Prostate gland (tissue), 2 donors: ENCODE measurements around the gene GRIK3. TPM values are rescaled to one million over a fixed set of nuclear protein-coding genes. Genes with fewer than 3 reads are reported as not detected.

Source experiments
- DNase-seq: peaks from one replicate; pipeline ENCODE4 v3.0.0-alpha.2; 2019; ENCODE audit warnings: low spot score
- H3K27ac ChIP-seq, 2 donors: fragments of 200-600 bp; sonication (generic); 2 replicates each; pipeline ENCODE4 v1.5.1; 2017 to 2019
- H3K27me3 ChIP-seq: fragments of 200-600 bp; sonication (generic); replicated peaks from 2 replicates; pipeline ENCODE4 v1.5.1; 2019; ENCODE audit not compliant: insufficient read depth
- H3K36me3 ChIP-seq, 2 donors: fragments of 200-600 bp; sonication (generic); 1 replicate in 1 of 2; 2 replicates in 1 of 2; pipeline versions ENCODE4 v1.5.1 to v1.8.1; 2017 to 2019
- H3K4me1 ChIP-seq: fragments of 200-600 bp; sonication (generic); replicated peaks from 2 replicates; pipeline ENCODE4 v1.5.1; 2019
- H3K4me3 ChIP-seq, 2 donors: fragments of 200-600 bp; sonication (generic); 2 replicates each; pipeline ENCODE4 v1.5.1; 2017 to 2019
- H3K9me3 ChIP-seq: fragments of 200-600 bp; sonication (generic); 2 replicates; pipeline ENCODE4 v1.5.1; 2017
- POLR2A ChIP-seq: fragments of 450-650 bp; IDR thresholded peaks from one replicate; pipeline ENCODE4 v1.6.1; 2016; ENCODE audit warnings: antibody characterized with exemption, mild to moderate bottlenecking
- POLR2AphosphoS5 ChIP-seq: sonication (generic); formaldehyde crosslinking; IDR thresholded peaks from one replicate; pipeline ENCODE4 v1.6.1; 2017; ENCODE audit warnings: antibody characterized with exemption
- WGBS: methylation state at CpG from one replicate; pipeline ENCODE4 v1.1.5; 2018; 5-methylcytosine and 5-hydroxymethylcytosine counted together
- intact Hi-C: fragments of 100-400 bp; cut with DNase I; formaldehyde crosslinking; loops from one replicate; pipeline ENCODE4 v1.14.2; 2022
- total RNA-seq, 2 donors: library from RNA; depleted of rRNA; stranded (reverse); fragments of >200 nt; gene quantifications; one replicate each; pipeline ENCODE4 v1.1.0, GENCODE V29; 2016
- TF ChIP-seq, protein P1 (sequence below), 4 experiments: fragments of 200-600 bp in 2 of 4; fragments of 450-650 bp in 2 of 4; sonication (generic) in 2 of 4; IDR thresholded peaks; 1 replicate in 3 of 4; 2 replicates in 1 of 4; pipeline ENCODE4 v1.5.1; 2016 to 2019; ENCODE audit warnings: antibody characterized with exemption in 4 of 4, mild to moderate bottlenecking in 2 of 4, moderate library complexity in 2 of 4

The GRIK3 gene
- total RNA-seq, 2 donors from 2014 or later = 0.36 to 5.9 TPM

DNA sequence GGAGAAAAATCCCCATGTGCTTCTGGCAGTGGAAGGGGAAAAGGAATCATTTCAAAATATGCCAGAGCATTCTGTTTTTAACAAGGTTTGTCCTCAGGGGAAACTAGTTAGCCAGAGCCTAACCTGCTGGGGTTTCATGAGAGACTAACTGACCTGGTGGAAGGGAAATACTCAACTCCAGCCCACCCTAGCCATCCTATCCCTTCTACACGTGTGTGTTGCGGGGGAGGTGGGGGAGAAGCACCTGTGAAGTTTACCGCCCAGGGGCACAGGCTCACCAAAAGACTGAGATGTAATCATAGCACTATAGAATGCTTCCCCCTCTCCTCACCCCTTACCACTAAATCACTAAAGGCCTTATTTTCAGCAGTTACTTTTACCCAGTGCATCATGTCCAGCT lies 139.5 kb downstream of the GRIK3 start:
- Histone ChIP-seq H3K9me3 (no peaks in the 10 kb centered on the region), H3K36me3 (no peaks in the 10 kb centered on the region), H3K4me1 (no peaks in the 10 kb centered on the region), H3K4me3 (no peak overlapping the region), H3K27ac (no peak overlapping the region), H3K27me3 (no peaks in the 10 kb centered on the region)
- TF ChIP-seq, protein P1, sequence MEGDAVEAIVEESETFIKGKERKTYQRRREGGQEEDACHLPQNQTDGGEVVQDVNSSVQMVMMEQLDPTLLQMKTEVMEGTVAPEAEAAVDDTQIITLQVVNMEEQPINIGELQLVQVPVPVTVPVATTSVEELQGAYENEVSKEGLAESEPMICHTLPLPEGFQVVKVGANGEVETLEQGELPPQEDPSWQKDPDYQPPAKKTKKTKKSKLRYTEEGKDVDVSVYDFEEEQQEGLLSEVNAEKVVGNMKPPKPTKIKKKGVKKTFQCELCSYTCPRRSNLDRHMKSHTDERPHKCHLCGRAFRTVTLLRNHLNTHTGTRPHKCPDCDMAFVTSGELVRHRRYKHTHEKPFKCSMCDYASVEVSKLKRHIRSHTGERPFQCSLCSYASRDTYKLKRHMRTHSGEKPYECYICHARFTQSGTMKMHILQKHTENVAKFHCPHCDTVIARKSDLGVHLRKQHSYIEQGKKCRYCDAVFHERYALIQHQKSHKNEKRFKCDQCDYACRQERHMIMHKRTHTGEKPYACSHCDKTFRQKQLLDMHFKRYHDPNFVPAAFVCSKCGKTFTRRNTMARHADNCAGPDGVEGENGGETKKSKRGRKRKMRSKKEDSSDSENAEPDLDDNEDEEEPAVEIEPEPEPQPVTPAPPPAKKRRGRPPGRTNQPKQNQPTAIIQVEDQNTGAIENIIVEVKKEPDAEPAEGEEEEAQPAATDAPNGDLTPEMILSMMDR (IDR thresholded peaks at IDR 0.05) = no peak
- TF ChIP-seq POLR2A = no peak
- no peak for TF ChIP-seq POLR2AphosphoS5
- 50% methylated on average over 3 of the region's 3 CpGs for WGBS
- intact Hi-C loops = no loop called here
- DNase-seq = no peak

DNA sequence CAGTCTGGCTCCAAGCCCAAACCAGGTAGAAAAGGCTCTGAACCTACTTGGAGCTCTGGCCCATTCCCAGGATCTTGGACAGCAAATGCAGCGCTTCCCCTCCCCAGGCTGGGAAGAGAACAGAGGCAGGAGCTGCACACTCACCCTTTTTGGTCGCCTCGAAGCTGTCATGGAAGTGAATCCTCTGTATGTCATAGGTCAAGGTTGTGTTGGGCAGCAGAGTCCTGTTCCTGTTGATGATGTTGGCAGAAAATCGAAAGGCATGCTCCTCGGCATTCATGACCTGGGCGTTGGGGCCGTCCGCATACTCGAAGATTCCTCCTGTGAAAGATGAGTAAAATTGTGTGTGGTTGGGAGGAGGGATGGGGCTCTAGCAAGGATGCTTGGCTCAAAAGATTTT lies 143.5 kb downstream of the GRIK3 start:
- Histone ChIP-seq H3K36me3 (no peaks in the 10 kb centered on the region), H3K4me1 (no peaks in the 10 kb centered on the region), H3K27me3 (no peaks in the 10 kb centered on the region), H3K9me3 (no peaks in the 10 kb centered on the region), H3K27ac (no peak overlapping the region), H3K4me3 (no peak overlapping the region)
- intact Hi-C loops = no loop called here
- TF ChIP-seq POLR2AphosphoS5 = no peak
- no peak for TF ChIP-seq POLR2A
- WGBS = 83% methylated on average over 9 of the region's 9 CpGs
- DNase-seq = peak; percentile 1

DNA sequence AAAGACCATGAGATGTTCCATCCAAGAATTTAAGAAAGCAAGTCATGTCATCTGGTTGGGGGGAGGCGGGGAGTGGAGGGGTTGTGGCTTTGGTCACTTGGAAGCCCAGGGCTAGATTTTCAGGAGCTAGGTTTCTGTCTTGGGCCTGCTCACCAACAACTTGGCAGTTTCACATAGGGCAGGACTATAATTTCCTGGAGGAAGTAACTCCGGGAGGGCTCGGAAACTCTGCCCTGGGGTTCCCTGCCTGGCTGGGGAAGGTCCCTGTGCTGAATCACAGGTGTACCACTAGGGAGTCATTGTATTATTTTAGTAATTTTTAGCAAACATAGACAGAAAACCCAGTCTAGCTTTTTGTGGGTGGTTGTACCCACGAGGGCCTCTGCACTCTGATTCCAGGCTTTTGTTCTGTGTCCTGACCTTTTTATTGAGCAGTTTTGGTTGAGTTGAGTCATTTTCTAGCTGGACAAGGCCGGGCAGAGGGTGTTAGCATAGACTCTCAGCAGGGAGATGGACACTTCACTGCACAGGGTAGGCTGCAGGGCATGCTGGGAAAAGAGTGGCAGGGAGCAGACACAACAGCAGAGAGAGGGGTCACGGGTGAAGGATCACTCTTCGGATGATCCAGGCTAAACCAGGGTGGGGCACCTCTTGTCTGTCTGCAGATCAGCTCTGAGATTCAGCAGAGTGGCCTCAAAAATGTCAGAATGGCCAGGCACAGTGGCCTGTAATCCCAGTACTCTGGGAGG lies 144.7 kb downstream of the GRIK3 start:
- WGBS = 67% methylated on average over 7 of the region's 7 CpGs
- no peaks in the 10 kb centered on the region for H3K9me3 ChIP-seq
- no peaks in the 10 kb centered on the region for H3K27me3 ChIP-seq
- DNase-seq = peak; percentile 0
- no peaks in the 10 kb centered on the region for H3K36me3 ChIP-seq
- no peak overlapping the region for H3K4me3 ChIP-seq
- TF ChIP-seq POLR2A = no peak
- no peak overlapping the region for H3K27ac ChIP-seq
- intact Hi-C loops = no loop called here
- no peaks in the 10 kb centered on the region for H3K4me1 ChIP-seq

DNA sequence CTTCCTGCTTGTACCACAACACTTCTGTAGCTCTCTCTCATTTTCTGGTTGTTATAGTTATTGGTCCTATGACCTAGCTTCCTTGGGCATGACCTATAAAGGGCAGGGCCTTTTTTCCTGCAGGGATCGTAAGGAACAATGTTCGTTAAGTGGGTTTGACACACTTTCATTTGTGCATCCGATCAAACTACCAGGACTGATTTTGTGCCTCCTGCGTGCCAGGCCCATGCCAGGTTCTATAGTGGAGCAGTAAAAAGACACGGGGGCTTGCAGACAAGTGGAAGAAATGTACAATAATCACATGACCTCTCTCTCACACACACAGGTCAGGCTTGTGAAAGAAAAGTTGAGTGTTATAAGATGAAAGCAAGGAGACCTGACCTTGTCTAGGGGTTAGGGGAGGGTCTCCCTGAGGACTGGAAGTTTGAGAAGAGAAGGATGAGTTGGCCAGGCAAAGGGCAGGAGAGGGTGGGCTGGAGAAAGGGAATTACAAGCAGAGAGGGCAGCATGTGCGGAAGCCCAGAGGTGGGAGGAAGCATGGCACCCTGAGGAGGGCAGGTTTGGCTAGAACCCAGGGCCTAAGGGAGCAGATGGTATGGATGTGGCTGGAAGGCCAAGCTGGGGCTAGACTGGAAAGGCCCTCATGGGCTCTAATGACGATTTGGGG lies 145.4 kb downstream of the GRIK3 start:
- no peaks in the 10 kb centered on the region for H3K9me3 ChIP-seq
- no peaks in the 10 kb centered on the region for H3K27me3 ChIP-seq
- no peaks in the 10 kb centered on the region for H3K4me1 ChIP-seq
- 79% methylated on average over 7 of the region's 7 CpGs for WGBS
- no peak overlapping the region for H3K27ac ChIP-seq
- no peak for DNase-seq
- H3K4me3 ChIP-seq = no peak overlapping the region
- intact Hi-C loops = no loop called here
- TF ChIP-seq POLR2AphosphoS5 = no peak
- H3K36me3 ChIP-seq = no peaks in the 10 kb centered on the region

DNA sequence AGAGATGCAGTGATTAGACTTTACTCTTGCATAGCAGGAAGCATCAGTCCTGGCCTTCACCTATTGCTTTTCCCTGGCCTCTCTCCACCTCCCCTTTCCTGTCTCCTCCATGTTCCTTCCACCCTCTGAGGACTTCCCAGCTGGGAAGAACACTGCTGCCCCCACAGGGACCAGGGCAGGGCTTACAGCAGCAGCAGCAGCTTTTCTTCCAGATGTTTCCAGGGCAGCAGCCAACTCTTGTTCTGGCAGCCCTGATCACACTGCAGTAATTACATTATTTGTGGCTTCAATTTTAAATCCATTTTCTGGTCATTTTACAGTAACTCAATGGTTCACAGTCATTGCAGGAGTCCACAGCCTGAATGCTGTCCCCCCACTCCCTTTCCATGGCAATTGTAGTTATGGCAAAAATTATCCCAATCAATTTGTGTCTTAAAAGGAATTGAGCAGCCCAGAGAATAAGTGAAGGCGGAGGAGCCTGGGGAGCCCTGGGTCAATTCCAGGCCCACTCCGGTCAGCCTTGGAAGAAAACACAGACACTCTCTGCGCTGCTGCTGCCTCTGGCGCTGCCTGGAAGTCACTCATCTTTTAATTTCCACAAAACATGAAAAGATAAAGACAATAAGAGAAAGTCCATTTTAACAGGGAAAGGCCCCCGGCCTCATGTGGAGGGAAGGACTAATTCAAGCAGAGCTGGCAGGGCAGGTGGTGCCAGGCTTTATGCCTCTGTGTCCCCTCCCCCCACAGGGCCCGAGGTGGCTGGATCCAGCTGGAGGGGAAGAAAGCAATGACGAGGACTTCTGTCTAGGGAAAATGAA lies 148.6 kb downstream of the GRIK3 start:
- no peaks in the 10 kb centered on the region for H3K4me1 ChIP-seq
- H3K36me3 ChIP-seq = no peaks in the 10 kb centered on the region
- intact Hi-C loops = no loop called here
- no peak overlapping the region for H3K4me3 ChIP-seq
- no peaks in the 10 kb centered on the region for H3K27me3 ChIP-seq
- no peaks in the 10 kb centered on the region for H3K9me3 ChIP-seq
- WGBS = 62% methylated on average over 7 of the region's 7 CpGs
- peak; percentile 0 for DNase-seq
- TF ChIP-seq POLR2AphosphoS5 (no peak), POLR2A (no peak)
- TF ChIP-seq, protein P1 (IDR thresholded peaks at IDR 0.05) = no peak
- H3K27ac ChIP-seq = no peak overlapping the region

DNA sequence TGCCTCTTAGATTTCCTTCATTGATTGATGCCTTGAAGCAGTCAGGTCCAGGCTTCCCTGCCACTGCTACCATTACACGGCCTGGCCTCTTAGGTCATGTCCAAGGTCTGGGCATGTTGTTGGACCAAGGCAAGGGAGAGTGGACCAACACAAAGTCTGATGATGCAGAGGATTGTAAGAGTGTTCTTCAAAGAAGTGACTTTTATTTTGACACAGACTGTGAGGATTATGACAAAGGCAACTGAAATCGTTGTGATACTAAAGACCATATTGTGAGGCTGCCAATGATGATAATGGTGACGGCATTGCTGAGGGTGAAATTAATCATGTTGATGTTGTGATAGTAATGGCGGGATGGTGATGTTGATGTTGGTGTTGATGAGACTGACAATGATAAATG lies 149.5 kb downstream of the GRIK3 start:
- Histone ChIP-seq H3K27me3 (no peaks in the 10 kb centered on the region), H3K36me3 (no peaks in the 10 kb centered on the region), H3K27ac (no peak overlapping the region), H3K4me3 (no peak overlapping the region), H3K9me3 (no peaks in the 10 kb centered on the region), H3K4me1 (no peaks in the 10 kb centered on the region)
- intact Hi-C loops = no loop called here
- 74% methylated on average over 4 of the region's 4 CpGs for WGBS
- peak; percentile 0 for DNase-seq
- TF ChIP-seq POLR2A (no peak), POLR2AphosphoS5 (no peak)
- TF ChIP-seq, protein P1 (IDR thresholded peaks at IDR 0.05) = no peak
